Stomach (tissue), 9 donors: ENCODE measurements around the gene ONECUT2. TPM values are rescaled to one million over a fixed set of nuclear protein-coding genes. Genes with fewer than 3 reads are reported as not detected.

ENCODE experiments used
- DNase-seq, 2 donors: peaks; one replicate each; pipeline versions ENCODE4 v3.0.0 to v3.0.0-alpha.2; 2013 to 2019
- H3K27ac ChIP-seq, 5 donors: fragments of 200-600 bp in 4 of 5; sonication (generic) in 4 of 5; one replicate each; pipeline ENCODE4 v1.5.1; 2013 to 2019; ENCODE audit warnings: mild to moderate bottlenecking in 1 of 5, moderate library complexity in 1 of 5
- H3K27me3 ChIP-seq, 3 donors: fragments of 200-600 bp; sonication (generic); one replicate each; pipeline ENCODE4 v1.5.1; 2017 to 2019; ENCODE audit warnings: mixed run types in 1 of 3
- H3K36me3 ChIP-seq, 4 donors: fragments of 200-600 bp; sonication (generic); 1 replicate in 3 of 4; 2 replicates in 1 of 4; pipeline ENCODE4 v1.5.1; 2016 to 2019
- H3K4me1 ChIP-seq, 4 donors: fragments of 200-600 bp; sonication (generic); one replicate each; pipeline ENCODE4 v1.5.1; 2016 to 2019
- H3K4me3 ChIP-seq, 4 donors: fragments of 200-600 bp; sonication (generic) in 3 of 4; one replicate each; pipeline ENCODE4 v1.5.1; 2016 to 2019; ENCODE audit warnings: mild to moderate bottlenecking in 1 of 4
- H3K9me3 ChIP-seq, 4 donors: fragments of 200-600 bp; sonication (generic); one replicate each; pipeline ENCODE4 v1.5.1; 2016 to 2019
- EP300 ChIP-seq: sonication (generic); formaldehyde crosslinking; IDR thresholded peaks from one replicate; pipeline ENCODE4 v1.6.1; 2017; ENCODE audit warnings: antibody characterized with exemption
- POLR2A ChIP-seq, 4 donors: fragments of 450-650 bp; IDR thresholded peaks; one replicate each; pipeline ENCODE4 v1.6.1; 2016; ENCODE audit warnings: antibody characterized with exemption in 4 of 4, control low read depth in 2 of 4, mild to moderate bottlenecking in 1 of 4, moderate library complexity in 1 of 4
- POLR2AphosphoS5 ChIP-seq, 3 donors: sonication (generic); formaldehyde crosslinking; IDR thresholded peaks; one replicate each; pipeline ENCODE4 v1.6.1; 2016; ENCODE audit warnings: antibody characterized with exemption in 3 of 3
- WGBS, 5 donors: extraction: QIAGEN DNeasy Blood & Tissue Kit in 3 of 5; methylation state at CpG; one replicate each; pipeline versions ENCODE4 v1.1.5 to v1.1.7; 2013 to 2018; 5-methylcytosine and 5-hydroxymethylcytosine counted together
- intact Hi-C: fragments of 100-400 bp; cut with DNase I; formaldehyde crosslinking; loops from one replicate; pipeline ENCODE4 v1.15.1; 2023; ENCODE audit warnings: low total_unique reads
- polyA plus RNA-seq, 3 donors: library from polyadenylated mRNA; stranded (reverse); fragments of 200-250 nt; gene quantifications; one replicate each; pipeline ENCODE4 v1.2.3, GENCODE V29; 2013
- total RNA-seq, 5 donors: library from RNA; depleted of rRNA; stranded (reverse); fragments of >200 nt; gene quantifications; one replicate each; pipeline versions ENCODE4 v1.1.0 to v1.2.3, GENCODE V29; 2014 to 2016
- TF ChIP-seq, protein P1 (sequence below), 7 experiments: fragments of 450-650 bp in 4 of 7; fragments of 200-600 bp in 3 of 7; sonication (generic) in 3 of 7; IDR thresholded peaks; one replicate each; pipeline ENCODE4 v1.5.1; 2016 to 2019; ENCODE audit warnings: antibody characterized with exemption in 7 of 7, control low read depth in 2 of 7, mild to moderate bottlenecking in 1 of 7
- donor health status: healthy with polysubstance abuse.
- donor health status: Bipolar disorder and iron deficiency.
- donor health status: healthy.

The ONECUT2 gene
- total and polyA plus RNA-seq, 8 donors: under 0.01 to 0.37 (median 0.07) TPM; not detected in 4

- TF ChIP-seq, protein P1, sequence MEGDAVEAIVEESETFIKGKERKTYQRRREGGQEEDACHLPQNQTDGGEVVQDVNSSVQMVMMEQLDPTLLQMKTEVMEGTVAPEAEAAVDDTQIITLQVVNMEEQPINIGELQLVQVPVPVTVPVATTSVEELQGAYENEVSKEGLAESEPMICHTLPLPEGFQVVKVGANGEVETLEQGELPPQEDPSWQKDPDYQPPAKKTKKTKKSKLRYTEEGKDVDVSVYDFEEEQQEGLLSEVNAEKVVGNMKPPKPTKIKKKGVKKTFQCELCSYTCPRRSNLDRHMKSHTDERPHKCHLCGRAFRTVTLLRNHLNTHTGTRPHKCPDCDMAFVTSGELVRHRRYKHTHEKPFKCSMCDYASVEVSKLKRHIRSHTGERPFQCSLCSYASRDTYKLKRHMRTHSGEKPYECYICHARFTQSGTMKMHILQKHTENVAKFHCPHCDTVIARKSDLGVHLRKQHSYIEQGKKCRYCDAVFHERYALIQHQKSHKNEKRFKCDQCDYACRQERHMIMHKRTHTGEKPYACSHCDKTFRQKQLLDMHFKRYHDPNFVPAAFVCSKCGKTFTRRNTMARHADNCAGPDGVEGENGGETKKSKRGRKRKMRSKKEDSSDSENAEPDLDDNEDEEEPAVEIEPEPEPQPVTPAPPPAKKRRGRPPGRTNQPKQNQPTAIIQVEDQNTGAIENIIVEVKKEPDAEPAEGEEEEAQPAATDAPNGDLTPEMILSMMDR (IDR thresholded peaks at IDR 0.05): no peak
- TF ChIP-seq POLR2AphosphoS5 (IDR thresholded peaks at IDR 0.05): no peak
- TF ChIP-seq POLR2A (IDR thresholded peaks at IDR 0.05): no peak
- TF ChIP-seq EP300: no peak
- DNase-seq: peak in 1 of 2 donors; percentile 20
- no peaks in the 10 kb centered on the region for H3K36me3 ChIP-seq
- WGBS, 5 donors: 4 to 10% (median 8%) methylated on average over 29 to 34 of the region's 34 CpGs
- peaks cover 14 to 56% (median 39%) of the 10 kb centered on the region in 4 donors for H3K4me1 ChIP-seq
- H3K4me3 ChIP-seq: peak overlapping the region in 2 of 4 donors; percentile 2 to 9
- H3K9me3 ChIP-seq: peaks cover 0 to 26% (median 23%) of the 10 kb centered on the region in 4 donors
- intact Hi-C loops: no loop called here
- no peak overlapping the region for H3K27ac ChIP-seq
- peaks cover 39 to 100% (median 81%) of the 10 kb centered on the region in 3 donors for H3K27me3 ChIP-seq
Observed at GRCh38 chr18:57430079-57431001, 4.8 kb upstream of the ONECUT2 start.

- H3K27me3 ChIP-seq: peaks cover 41 to 99% (median 85%) of the 10 kb centered on the region in 3 donors
- 10 to 18% (median 14%) methylated on average over 10 of the region's 10 CpGs for WGBS, 5 donors
- TF ChIP-seq POLR2AphosphoS5 (IDR thresholded peaks at IDR 0.05) (no peak), EP300 (no peak), POLR2A (IDR thresholded peaks at IDR 0.05) (no peak)
- TF ChIP-seq, protein P1 (IDR thresholded peaks at IDR 0.05): no peak
- peaks cover 17 to 58% (median 40%) of the 10 kb centered on the region in 4 donors for H3K4me1 ChIP-seq
- no peak overlapping the region for H3K27ac ChIP-seq
- intact Hi-C loops: no loop called here
- H3K9me3 ChIP-seq: peaks cover 0 to 26% (median 22%) of the 10 kb centered on the region in 4 donors
- DNase-seq: peak in 1 of 2 donors; percentile 7
- H3K4me3 ChIP-seq: no peak overlapping the region
- no peaks in the 10 kb centered on the region for H3K36me3 ChIP-seq
Observed at GRCh38 chr18:57431002-57431382, 4.2 kb upstream of the ONECUT2 start.

DNA sequence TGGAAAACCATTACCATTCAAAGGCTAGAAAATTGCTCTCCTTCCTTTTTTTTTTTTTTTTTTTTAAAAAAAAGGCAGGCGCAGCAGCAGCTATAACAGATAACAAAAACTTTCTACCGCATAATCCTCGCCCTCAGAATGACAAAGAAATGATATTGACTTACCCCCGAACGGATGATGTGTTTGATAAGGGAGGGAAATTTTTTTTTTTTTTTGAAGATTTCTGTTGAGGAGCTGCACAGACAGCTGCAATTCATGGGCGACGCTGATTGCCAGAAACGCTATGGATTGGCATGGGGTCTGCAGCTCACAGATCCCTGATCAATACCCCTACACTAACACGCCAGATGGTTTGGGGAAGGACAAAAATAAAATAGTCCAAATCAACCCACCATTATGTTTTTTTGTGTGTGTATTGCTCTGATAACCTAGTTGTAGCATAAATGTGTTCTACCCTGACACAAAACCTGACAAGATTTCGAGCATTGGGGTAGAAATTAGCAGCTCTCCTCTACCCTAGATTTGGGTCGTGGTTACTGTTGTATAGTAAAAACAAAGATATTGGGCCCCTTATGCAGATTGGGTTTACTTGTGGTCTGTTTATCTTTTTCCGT lies 3.6 kb upstream of the ONECUT2 start:
- H3K27ac ChIP-seq: no peak overlapping the region
- peaks cover 47 to 99% (median 91%) of the 10 kb centered on the region in 3 donors for H3K27me3 ChIP-seq
- intact Hi-C loops: no loop called here
- no peak for DNase-seq
- H3K4me1 ChIP-seq: peaks cover 23 to 64% (median 44%) of the 10 kb centered on the region in 4 donors
- H3K4me3 ChIP-seq: no peak overlapping the region
- 7 to 12% (median 10%) methylated on average over 12 of the region's 12 CpGs for WGBS, 5 donors
- no peaks in the 10 kb centered on the region for H3K36me3 ChIP-seq
- TF ChIP-seq POLR2AphosphoS5 (IDR thresholded peaks at IDR 0.05) (no peak), POLR2A (IDR thresholded peaks at IDR 0.05) (no peak), EP300 (no peak)
- TF ChIP-seq, protein P1 (IDR thresholded peaks at IDR 0.05): no peak
- peaks cover 0 to 26% (median 20%) of the 10 kb centered on the region in 4 donors for H3K9me3 ChIP-seq

DNA sequence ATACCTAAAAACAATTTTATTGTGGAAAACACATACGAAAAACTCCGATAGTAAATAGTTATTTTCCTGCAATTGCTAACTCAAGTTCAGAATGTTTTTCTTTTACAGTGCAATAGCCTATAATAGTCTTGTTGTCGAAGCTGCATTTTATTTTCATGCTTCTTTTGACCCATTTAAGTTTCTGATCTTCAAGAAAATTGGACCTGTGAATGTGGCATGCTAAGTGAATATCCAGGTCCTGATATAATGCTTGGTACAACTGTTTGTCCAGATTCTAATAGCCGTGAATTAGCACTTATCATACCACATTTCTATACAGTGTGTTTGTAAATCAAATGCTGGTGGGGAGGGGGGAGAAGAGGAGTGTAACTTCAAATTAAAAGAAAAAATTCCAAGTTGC lies 3.0 kb upstream of the ONECUT2 start:
- Histone ChIP-seq H3K9me3 (peaks cover 0 to 26% (median 19%) of the 10 kb centered on the region in 4 donors), H3K4me3 (no peak overlapping the region), H3K27ac (no peak overlapping the region), H3K4me1 (peaks cover 26 to 70% (median 50%) of the 10 kb centered on the region in 4 donors), H3K36me3 (no peaks in the 10 kb centered on the region), H3K27me3 (peaks cover 51 to 99% (median 96%) of the 10 kb centered on the region in 3 donors)
- TF ChIP-seq EP300 (no peak), POLR2AphosphoS5 (IDR thresholded peaks at IDR 0.05) (no peak), POLR2A (IDR thresholded peaks at IDR 0.05) (no peak)
- TF ChIP-seq, protein P1 (IDR thresholded peaks at IDR 0.05): no peak
- intact Hi-C loops: no loop called here
- DNase-seq: no peak
- 23 to 29% (median 29%) methylated on average over 4 of the region's 4 CpGs for WGBS, 5 donors
